GM18498 (cell line): ENCODE results near the gene POLD1.
"Not testable (repeated sequence)": the region's sequence is repeated elsewhere in the genome, so short reads cannot be mapped to it uniquely, and the experiment has no call there.

ENCODE experiments used
- ATAC-seq: cut with Tn5 transposase; IDR thresholded peaks from one replicate; pipeline ENCODE4 v1.9.1; 2021; ENCODE audit warnings: mild to moderate bottlenecking, moderate library complexity; ENCODE audit not compliant: unreplicated experiment

POLD1 gene

DNA sequence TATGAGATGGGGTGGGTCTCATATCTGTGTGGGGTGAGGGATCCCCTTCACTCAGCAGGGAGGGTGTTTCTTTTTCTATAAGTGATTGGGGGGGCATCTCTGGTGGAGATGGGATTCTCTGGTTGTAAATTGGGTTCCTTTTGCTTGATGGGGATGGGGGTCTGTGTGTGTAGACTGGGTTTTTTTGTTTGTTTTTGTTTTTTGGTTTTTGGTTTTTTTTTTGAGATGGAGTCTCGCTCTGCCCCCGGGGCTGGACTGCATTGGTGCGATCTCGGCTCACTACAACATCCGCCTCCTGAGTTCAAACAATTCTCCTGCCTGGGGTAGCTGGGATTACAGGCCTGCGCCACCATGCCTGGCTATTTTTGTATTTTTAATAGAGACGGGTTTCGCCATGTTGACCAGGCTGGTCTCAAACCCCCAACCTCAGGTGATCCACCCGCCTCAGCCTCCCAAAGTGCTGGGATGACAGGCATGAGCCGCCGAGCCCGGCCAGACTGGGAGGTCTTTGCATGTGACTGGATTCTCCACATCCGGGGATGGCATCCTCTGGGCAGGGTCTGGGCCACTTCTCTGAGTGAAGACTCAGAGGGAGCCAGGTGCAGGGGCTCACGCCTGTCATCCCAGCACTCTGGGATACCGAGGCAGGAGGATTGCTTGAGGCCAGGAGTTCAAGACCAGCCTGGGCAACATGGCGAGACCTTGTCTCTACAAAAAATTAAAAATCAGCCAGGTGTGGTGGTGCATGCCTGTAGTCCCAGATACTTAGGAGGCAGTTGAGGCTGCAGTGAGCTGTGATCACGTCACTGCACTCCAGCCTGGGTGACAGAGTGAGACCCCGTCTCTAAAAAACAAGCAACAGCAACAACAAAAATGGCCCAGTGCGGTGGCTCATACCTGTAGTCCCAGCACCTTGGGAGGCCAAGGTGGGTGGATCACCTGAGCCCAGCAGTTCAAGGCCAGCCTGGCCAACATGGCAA lies 49.3 kb downstream of the POLD1 start:
- ATAC-seq, result no peak

- ATAC-seq, result no peak
Observed at GRCh38 chr19:50434525-50434924, 50.4 kb downstream of the POLD1 start.

- ATAC-seq, result no peak
Observed at GRCh38 chr19:50435221-50435620, 51.1 kb downstream of the POLD1 start.

DNA sequence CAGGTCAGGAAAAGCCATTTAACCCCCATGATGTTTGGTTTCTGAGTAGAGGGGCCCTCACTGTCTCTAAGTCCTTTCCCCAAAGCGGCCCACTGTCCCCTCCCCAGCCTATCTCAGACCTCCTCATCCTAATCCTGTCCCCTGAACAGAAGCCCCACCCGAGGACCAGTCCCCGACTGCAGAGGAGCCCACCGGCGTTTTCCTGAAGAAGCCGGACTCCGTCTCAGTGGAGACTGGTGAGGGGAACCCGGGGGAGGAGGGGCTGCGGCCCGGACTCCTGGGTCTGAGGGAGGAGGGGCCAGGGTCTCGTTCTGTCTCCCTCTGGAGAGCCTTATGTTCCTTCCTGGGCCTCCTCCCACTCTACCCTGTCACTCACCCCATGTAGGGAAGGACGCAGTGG lies 51.5 kb downstream of the POLD1 start:
- ATAC-seq, result no peak

DNA sequence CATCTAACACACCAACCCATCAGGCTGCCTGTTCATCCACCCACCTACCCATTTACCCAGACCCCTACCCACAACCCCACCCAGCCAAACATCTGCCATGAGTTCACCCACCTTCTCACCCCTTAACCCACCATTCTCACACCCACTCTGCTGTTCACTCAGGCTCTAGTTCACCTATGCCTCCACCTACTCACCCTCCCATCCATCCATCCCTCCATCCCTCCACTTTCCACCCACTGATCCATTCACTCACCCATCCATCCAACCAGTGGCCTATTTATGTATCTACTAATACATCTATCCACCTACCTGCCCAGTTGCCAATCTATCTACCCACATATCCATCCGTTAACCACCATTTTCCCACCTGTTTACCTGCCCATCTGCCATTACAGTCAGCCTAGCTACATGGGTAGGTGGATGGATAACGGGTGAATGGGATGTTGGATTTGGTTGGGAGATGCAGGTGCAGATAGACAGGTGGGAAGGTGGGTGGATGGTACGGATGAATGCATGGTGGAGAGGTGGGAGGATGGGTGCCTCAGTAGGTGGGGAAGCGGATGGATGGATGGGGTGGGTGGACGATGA lies 53.8 kb downstream of the POLD1 start:
- no peak for ATAC-seq

DNA sequence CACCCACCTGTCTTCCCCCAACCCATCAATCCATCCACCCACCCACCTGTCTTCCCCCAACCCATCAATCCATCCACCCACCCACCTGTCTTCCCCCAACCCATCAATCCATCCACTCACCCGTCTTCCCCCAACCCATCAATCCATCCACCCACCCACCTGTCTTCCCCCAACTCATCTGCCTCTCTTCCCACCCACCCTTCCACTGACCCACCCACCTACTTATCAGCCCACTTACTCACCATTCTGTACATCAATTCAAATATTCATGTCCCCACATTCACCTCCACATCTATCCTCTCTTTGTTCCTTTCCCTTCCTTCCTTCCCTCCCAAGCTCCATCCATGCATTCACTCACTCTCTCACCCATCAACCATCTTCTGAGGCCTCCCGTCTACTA lies 55.0 kb downstream of the POLD1 start:
- ATAC-seq, result not testable (repeated sequence)

GRCh38 chr19:50444059-50444458 lies 59.9 kb downstream of the POLD1 start:
- no peak for ATAC-seq

DNA sequence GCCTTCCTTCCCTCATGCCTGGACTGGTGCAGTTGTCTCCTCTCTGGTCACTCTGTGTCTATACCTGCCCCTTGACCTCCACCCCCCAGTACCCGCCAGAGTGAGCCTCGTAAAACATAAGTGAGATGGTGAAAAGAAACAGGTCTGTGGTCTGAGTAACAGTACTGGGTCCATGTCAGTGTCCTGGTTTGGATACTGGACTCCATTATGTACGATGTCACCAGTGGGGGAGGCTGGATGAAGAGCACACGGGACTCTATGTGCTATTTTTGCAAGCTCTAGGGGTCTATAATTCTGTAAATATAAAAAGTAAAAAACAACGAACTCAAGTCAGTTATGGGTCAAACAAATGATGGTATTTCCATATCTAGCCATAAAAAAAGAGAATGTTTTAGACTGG lies 62.9 kb downstream of the POLD1 start:
- no peak for ATAC-seq

GRCh38 chr19:50447750-50448149 lies 63.6 kb downstream of the POLD1 start:
- no peak for ATAC-seq

- ATAC-seq, result no peak
Observed at GRCh38 chr19:50449236-50449899, 65.2 kb downstream of the POLD1 start.

DNA sequence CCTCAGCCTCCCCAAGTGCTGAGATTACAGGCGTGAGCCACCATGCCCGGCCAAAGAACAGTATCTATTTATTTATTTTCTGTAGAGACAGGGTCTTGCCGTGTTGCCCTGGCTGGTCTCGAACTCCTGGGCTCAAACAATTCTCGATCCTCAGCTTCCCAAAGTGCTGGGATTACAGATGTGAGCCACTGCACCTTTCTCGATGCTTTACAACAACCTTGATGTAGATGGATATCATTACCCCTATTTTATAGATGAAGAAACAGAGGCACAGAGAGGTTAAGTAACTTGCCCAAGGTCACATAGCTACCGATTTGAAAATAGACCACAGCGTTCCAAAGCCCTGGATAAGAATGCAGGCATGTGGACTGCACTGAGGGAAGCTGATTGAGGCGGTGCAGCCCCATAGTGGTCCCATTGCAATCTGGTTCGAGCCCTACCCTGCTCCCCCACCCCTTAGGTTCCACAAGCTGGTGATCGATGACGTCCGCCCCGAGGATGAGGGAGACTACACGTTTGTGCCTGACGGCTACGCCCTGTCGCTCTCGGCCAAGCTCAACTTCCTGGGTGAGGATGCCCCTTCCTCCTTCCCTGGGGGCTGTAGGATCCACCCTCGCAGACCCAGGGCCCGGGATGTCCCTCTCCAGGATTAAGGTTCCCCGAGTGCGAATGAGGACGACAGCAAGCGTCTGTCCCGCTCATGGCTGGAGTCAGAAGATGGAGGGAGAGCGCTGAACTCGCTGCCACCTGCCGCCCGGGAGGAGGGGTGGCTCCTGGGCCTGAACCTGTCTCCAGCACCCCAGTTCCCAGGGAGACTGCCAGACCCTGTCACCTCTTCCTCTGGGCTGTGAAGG lies 66.4 kb downstream of the POLD1 start:
- no peak for ATAC-seq

- ATAC-seq, result no peak
Observed at GRCh38 chr19:50451223-50451534, 67.0 kb downstream of the POLD1 start.

GRCh38 chr19:50453243-50453642 lies 69.1 kb downstream of the POLD1 start:
- no peak for ATAC-seq

GRCh38 chr19:50455992-50456391 lies 71.8 kb downstream of the POLD1 start:
- ATAC-seq, result no peak

DNA sequence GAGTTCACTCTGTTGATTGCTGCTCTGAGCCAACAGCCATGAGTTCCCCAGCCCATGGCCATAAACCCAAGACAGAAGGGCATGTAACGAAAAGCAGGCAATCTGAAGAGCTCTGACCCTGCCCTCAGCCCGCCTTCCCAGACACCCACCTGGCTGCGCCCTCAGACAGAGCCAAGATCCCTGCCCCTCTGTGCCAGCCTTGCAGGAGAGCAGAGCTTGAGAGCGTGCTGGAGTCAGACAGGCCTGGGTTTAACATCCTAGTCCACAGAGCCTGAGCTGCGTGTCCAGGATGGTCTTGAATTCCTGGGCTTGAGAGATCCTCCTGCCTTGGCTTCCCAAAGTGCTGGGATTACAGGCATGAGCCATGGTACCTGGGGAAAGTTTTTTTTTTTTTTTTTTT lies 73.2 kb downstream of the POLD1 start:
- ATAC-seq, result no peak

DNA sequence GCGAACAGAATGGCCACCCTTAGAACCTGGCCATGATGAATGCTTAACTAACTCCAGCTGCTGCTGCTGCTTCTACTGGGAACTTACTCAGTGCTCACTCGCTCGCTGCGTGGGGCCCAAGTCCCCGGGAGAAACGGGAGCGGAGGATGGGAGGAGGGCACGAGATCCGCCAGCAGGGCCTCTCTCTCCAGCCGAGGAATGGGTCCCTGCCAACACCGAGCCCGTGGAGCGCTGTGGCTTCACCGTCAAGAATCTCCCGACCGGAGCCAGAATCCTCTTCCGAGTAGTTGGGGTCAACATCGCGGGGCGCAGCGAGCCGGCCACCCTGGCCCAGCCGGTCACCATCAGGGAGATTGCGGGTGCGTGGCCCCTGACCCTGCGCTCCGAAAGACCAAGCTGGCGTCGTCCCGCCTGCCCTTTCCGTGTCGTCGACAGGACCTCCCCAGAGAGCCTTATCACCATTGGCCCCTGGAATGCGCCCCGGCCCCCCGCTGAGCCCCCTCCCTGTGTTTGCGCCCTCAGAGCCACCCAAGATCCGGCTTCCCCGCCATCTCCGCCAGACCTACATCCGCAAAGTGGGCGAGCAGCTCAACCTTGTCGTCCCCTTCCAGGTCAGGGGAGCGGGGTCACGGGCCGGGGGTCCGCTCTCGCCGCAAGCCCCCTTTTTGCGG lies 74.4 kb downstream of the POLD1 start:
- ATAC-seq, result no peak

- no peak for ATAC-seq
Observed at GRCh38 chr19:50459067-50459456, 74.9 kb downstream of the POLD1 start.

DNA sequence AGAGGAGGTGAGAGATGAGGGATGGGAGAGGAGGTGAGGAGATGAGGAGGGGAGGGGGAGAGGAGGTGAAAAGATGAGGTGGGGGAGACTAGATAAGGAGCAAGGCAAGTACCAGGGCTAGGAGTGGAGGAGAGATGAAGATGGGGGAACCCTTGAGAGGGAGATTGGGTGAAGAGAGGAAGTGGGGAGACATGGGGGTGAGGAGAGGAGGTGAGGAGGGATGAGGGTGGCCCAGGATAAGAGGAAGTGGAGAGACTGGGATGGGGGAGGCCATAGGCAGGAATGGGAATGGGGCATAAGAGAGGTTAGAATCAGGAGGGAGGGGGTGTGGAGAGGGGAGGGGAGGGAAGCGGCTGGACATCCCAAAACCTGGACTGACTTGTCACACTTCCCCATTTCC lies 75.5 kb downstream of the POLD1 start:
- ATAC-seq, result no peak

DNA sequence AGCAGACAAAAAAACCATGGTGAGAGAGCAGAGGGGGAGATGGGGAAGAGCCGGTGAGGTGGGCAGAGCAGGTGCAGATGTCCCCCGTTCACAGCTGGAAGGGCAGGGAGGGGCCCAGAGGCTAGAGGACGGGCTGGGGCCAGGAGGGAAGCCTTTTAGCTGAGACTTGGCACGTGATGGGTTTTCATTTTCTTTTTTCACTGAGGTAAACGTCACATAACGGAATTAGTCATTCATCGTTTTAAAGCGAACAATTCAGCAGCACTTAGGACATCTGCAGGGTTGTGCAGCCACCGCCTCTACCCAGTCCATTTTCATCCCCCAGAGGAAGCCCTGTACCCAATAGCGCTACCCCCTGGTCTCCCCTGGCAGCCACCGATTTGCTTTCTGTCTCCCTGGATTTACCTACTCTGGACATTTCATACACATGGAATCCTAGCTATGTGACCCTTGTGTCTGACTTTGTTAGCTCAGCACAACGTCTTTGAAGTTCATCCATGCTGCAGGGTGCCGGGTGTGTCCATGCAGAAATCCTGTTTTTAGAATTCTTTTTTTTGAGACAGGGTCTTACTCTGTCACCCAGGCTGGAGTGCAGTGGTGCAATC lies 76.1 kb downstream of the POLD1 start:
- peak; percentile 61 for ATAC-seq
